Panc1 (cell line): ENCODE results near the gene CERT1. TPM values are rescaled to one million over a fixed set of nuclear protein-coding genes. Genes with fewer than 3 reads are reported as not detected.

Experiments
- ATAC-seq: fragments of 200-7000 bp; cut with Tn5 transposase; 2 replicates; pipeline ENCODE4 v1.9.1; 2020; ENCODE audit warnings: mild to moderate bottlenecking, moderate library complexity
- BruUV-seq: library from RNA; stranded (reverse); fragments of 400-500 nt; replicated peaks from 2 replicates; lab custom pipeline; 2021; lab: Mats Ljungman, UMichigan
- CTCF ChIA-PET: fragments of 300-600 bp; sonication (Branson Sonifier 250); formaldehyde crosslinking; loops from one replicate; lab custom pipeline; 2022; ENCODE audit warnings: antibody characterized with exemption; lab: Charles Lee
- POLR2A ChIA-PET: fragments of 300-600 bp; sonication (Branson Sonifier 250); formaldehyde crosslinking; loops from one replicate; lab custom pipeline; 2022; ENCODE audit warnings: antibody characterized with exemption; lab: Charles Lee
- DNase-seq: peaks from one replicate; pipeline ENCODE4 v3.0.0-alpha.2; 2010; ENCODE audit warnings: low read depth, low spot score
- H3K27ac ChIP-seq: 2 replicates; pipeline ENCODE4 v1.5.1; 2011; ENCODE audit warnings: mild to moderate bottlenecking, low read length, inconsistent platforms
- H3K27me3 ChIP-seq: fragments of 200-500 bp; sonication (Bioruptor generic); 2 replicates; pipeline ENCODE4 v1.6.0; 2014; ENCODE audit warnings: low read length, inconsistent platforms; ENCODE audit not compliant: control insufficient read depth, insufficient read depth
- H3K36me3 ChIP-seq: fragments of 200-500 bp; sonication (Bioruptor generic); 2 replicates; pipeline ENCODE4 v1.5.1; 2014; ENCODE audit warnings: inconsistent platforms, mild to moderate bottlenecking, low read length, moderate library complexity; ENCODE audit not compliant: control insufficient read depth, insufficient read depth
- H3K4me1 ChIP-seq: 2 replicates; pipeline ENCODE4 v1.5.1; 2011; ENCODE audit warnings: inconsistent platforms, mild to moderate bottlenecking, low read length, moderate library complexity; ENCODE audit not compliant: control insufficient read depth, insufficient read depth
- H3K4me3 ChIP-seq, 2 experiments: 2 replicates each; pipeline ENCODE4 v1.5.1; 2011 to 2012; ENCODE audit warnings: low read depth in 2 of 2, low read length in 2 of 2, mild to moderate bottlenecking in 2 of 2, inconsistent platforms in 1 of 2, moderate library complexity in 1 of 2
- H3K9me3 ChIP-seq: fragments of 200-500 bp; sonication (Bioruptor generic); 2 replicates; pipeline ENCODE4 v1.5.1; 2014; ENCODE audit warnings: low read depth, mild to moderate bottlenecking, inconsistent platforms, low read length, moderate library complexity; ENCODE audit not compliant: control insufficient read depth, insufficient read depth
- POLR2AphosphoS5 ChIP-seq: IDR thresholded peaks from 2 replicates; pipeline ENCODE4 v1.6.1; 2012; ENCODE audit warnings: mild to moderate bottlenecking, low read depth, low read length, moderate library complexity
- SIN3A ChIP-seq: IDR thresholded peaks from 2 replicates; pipeline ENCODE4 v1.6.1; 2012; ENCODE audit warnings: low read depth, mild to moderate bottlenecking, low read length, moderate library complexity, borderline replicate concordance; ENCODE audit not compliant: insufficient read depth
- TCF7L2 ChIP-seq: IDR thresholded peaks from 2 replicates; pipeline ENCODE4 v1.6.1; 2011; ENCODE audit warnings: mild to moderate bottlenecking, low read depth, low read length, inconsistent platforms
- in situ Hi-C: cut with HindIII; loops from 2 replicates; pipeline ENCODE4 v1.10.0; 2016; ENCODE audit warnings: low sequenced_read_pairs, low pct_unique_long_range_greater_than_20kb
- intact Hi-C: fragments of 100-400 bp; cut with micrococcal nuclease; formaldehyde crosslinking; loops from one replicate; pipeline ENCODE4 v1.10.0; 2022; ENCODE audit not compliant: unreplicated experiment
- total RNA-seq: library from RNA; stranded (reverse); gene quantifications from one replicate; pipeline ENCODE4 v1.2.1, GENCODE V29; 2021; ENCODE audit not compliant: unreplicated experiment
- TF ChIP-seq, protein P1 (sequence below), 2 experiments: IDR thresholded peaks; 2 replicates each; pipeline ENCODE4 v1.6.1; 2011 to 2012; ENCODE audit warnings: low read depth in 2 of 2, control low read depth in 1 of 2, low read length in 1 of 2, mild to moderate bottlenecking in 1 of 2, moderate library complexity in 1 of 2; ENCODE audit not compliant: insufficient read depth in 1 of 2
- TF ChIP-seq, protein P2 (sequence below): fragments of 450-650 bp; IDR thresholded peaks from 2 replicates; pipeline ENCODE4 v1.5.1; 2017; ENCODE audit warnings: mild to moderate bottlenecking

Gene CERT1
- total RNA-seq, 1 experiment from 2014 or later = 26.7 TPM

DNA sequence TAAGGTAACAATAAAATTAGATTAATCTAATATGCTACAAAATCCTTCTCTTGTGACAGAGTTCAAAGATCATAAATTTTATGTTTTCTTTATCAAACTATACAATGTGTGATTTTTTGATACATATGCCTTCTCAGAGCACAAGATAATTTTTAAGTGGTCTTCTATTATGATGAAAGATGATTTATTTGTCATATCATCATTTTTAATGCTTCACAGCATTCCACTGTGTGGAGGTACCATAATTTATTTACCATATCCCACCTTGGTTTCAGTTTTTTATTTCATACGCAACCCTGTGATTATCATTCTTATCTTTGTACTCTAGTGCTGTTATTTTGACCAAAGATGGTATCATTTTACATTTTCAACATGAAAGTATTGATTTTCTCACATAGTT is 41.9 kb upstream of the CERT1 start:
- DNase-seq (no peak), ATAC-seq (no peak)
- in situ Hi-C loops = no loop called here
- Histone ChIP-seq H3K36me3 (peaks cover 10% of the 10 kb centered on the region), H3K27ac (no peak overlapping the region), H3K4me1 (no peaks in the 10 kb centered on the region), H3K9me3 (no peaks in the 10 kb centered on the region), H3K4me3 (no peak overlapping the region), H3K27me3 (no peaks in the 10 kb centered on the region)
- BruUV-seq = no TSS peak
- ChIA-PET POLR2A (no interaction called here), CTCF (no interaction called here)
- intact Hi-C loops = no loop called here
- TF ChIP-seq, protein P1, sequence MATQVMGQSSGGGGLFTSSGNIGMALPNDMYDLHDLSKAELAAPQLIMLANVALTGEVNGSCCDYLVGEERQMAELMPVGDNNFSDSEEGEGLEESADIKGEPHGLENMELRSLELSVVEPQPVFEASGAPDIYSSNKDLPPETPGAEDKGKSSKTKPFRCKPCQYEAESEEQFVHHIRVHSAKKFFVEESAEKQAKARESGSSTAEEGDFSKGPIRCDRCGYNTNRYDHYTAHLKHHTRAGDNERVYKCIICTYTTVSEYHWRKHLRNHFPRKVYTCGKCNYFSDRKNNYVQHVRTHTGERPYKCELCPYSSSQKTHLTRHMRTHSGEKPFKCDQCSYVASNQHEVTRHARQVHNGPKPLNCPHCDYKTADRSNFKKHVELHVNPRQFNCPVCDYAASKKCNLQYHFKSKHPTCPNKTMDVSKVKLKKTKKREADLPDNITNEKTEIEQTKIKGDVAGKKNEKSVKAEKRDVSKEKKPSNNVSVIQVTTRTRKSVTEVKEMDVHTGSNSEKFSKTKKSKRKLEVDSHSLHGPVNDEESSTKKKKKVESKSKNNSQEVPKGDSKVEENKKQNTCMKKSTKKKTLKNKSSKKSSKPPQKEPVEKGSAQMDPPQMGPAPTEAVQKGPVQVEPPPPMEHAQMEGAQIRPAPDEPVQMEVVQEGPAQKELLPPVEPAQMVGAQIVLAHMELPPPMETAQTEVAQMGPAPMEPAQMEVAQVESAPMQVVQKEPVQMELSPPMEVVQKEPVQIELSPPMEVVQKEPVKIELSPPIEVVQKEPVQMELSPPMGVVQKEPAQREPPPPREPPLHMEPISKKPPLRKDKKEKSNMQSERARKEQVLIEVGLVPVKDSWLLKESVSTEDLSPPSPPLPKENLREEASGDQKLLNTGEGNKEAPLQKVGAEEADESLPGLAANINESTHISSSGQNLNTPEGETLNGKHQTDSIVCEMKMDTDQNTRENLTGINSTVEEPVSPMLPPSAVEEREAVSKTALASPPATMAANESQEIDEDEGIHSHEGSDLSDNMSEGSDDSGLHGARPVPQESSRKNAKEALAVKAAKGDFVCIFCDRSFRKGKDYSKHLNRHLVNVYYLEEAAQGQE (IDR thresholded peaks at IDR 0.05; ENCODE audit: insufficient read depth in 1 of 2, low read depth in 2 of 2, low read length in 1 of 2) = no peak
- TF ChIP-seq TCF7L2 = no peak
- TF ChIP-seq POLR2AphosphoS5 = no peak
- no peak for TF ChIP-seq SIN3A
- TF ChIP-seq, protein P2, sequence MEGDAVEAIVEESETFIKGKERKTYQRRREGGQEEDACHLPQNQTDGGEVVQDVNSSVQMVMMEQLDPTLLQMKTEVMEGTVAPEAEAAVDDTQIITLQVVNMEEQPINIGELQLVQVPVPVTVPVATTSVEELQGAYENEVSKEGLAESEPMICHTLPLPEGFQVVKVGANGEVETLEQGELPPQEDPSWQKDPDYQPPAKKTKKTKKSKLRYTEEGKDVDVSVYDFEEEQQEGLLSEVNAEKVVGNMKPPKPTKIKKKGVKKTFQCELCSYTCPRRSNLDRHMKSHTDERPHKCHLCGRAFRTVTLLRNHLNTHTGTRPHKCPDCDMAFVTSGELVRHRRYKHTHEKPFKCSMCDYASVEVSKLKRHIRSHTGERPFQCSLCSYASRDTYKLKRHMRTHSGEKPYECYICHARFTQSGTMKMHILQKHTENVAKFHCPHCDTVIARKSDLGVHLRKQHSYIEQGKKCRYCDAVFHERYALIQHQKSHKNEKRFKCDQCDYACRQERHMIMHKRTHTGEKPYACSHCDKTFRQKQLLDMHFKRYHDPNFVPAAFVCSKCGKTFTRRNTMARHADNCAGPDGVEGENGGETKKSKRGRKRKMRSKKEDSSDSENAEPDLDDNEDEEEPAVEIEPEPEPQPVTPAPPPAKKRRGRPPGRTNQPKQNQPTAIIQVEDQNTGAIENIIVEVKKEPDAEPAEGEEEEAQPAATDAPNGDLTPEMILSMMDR = no peak

DNA sequence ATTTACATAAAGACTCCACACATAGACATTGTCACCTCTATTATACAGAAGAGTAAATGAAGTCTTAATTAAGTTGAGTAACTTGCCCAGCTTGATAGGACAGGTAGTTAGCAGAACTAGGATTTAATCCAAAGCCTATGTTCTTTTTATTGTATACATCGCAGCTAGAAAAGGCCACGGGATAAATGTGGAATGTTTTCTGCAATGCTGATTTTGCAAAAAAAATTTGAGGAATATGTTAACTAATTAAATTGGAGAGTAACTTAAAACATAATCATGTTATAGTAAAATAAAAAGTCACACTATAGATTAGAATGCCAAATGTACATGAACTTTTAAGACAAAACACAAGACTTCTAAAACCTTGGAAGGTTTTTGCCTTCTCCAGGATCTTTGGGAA is 41.3 kb upstream of the CERT1 start:
- DNase-seq (no peak), ATAC-seq (no peak)
- no peaks in the 10 kb centered on the region for H3K4me1 ChIP-seq
- no peaks in the 10 kb centered on the region for H3K9me3 ChIP-seq
- intact Hi-C loops = no loop called here
- ChIA-PET CTCF (no interaction called here), POLR2A (no interaction called here)
- in situ Hi-C loops = no loop called here
- H3K27ac ChIP-seq = no peak overlapping the region
- no peak overlapping the region for H3K4me3 ChIP-seq
- no TSS peak for BruUV-seq
- peaks cover 10% of the 10 kb centered on the region for H3K36me3 ChIP-seq
- no peak for TF ChIP-seq SIN3A
- TF ChIP-seq, protein P1 (IDR thresholded peaks at IDR 0.05; ENCODE audit: insufficient read depth in 1 of 2, low read depth in 2 of 2, low read length in 1 of 2) = no peak
- no peak for TF ChIP-seq POLR2AphosphoS5
- TF ChIP-seq TCF7L2 = no peak
- TF ChIP-seq, protein P2 = no peak
- no peaks in the 10 kb centered on the region for H3K27me3 ChIP-seq
